CD4-positive, alpha-beta T cell treated with Interferon gamma for 1 hour (primary cell): ENCODE results near the gene HSBP1L1.

Experiments
- DNase-seq: peaks from one replicate; pipeline ENCODE4 v3.0.0-alpha.2; 2020

The HSBP1L1 gene

GRCh38 chr18:79930020-79930642 is 34.3 kb upstream of the HSBP1L1 start:
- no peak for DNase-seq

GRCh38 chr18:79931475-79931874 is 33.0 kb upstream of the HSBP1L1 start:
- DNase-seq: no peak

- DNase-seq: no peak
Measured at GRCh38 chr18:79932907-79933306, 31.5 kb upstream of the HSBP1L1 start.

- no peak for DNase-seq
Measured at GRCh38 chr18:79933765-79934164, 30.7 kb upstream of the HSBP1L1 start.

- DNase-seq: no peak
Measured at GRCh38 chr18:79934311-79935097, 29.9 kb upstream of the HSBP1L1 start.

GRCh38 chr18:79935098-79935480 is 29.4 kb upstream of the HSBP1L1 start:
- no peak for DNase-seq

- DNase-seq: no peak
Measured at GRCh38 chr18:79935499-79935898, 28.9 kb upstream of the HSBP1L1 start.

- no peak for DNase-seq
Measured at GRCh38 chr18:79935925-79936324, 28.5 kb upstream of the HSBP1L1 start.

- DNase-seq: no peak
Measured at GRCh38 chr18:79936641-79937040, 27.8 kb upstream of the HSBP1L1 start.

- no peak for DNase-seq
Measured at GRCh38 chr18:79937103-79937860, 27.2 kb upstream of the HSBP1L1 start.

- DNase-seq: no peak
Measured at GRCh38 chr18:79938196-79938595, 26.2 kb upstream of the HSBP1L1 start.

- no peak for DNase-seq
Measured at GRCh38 chr18:79939096-79939495, 25.3 kb upstream of the HSBP1L1 start.

- DNase-seq: no peak
Measured at GRCh38 chr18:79940126-79940813, 24.2 kb upstream of the HSBP1L1 start.

- DNase-seq: no peak
Measured at GRCh38 chr18:79940814-79941472, 23.5 kb upstream of the HSBP1L1 start.

- no peak for DNase-seq
Measured at GRCh38 chr18:79941473-79942119, 22.8 kb upstream of the HSBP1L1 start.

GRCh38 chr18:79942211-79942610 is 22.2 kb upstream of the HSBP1L1 start:
- DNase-seq: no peak

- DNase-seq: no peak
Measured at GRCh38 chr18:79942786-79943607, 21.4 kb upstream of the HSBP1L1 start.

- no peak for DNase-seq
Measured at GRCh38 chr18:79943608-79944125, 20.8 kb upstream of the HSBP1L1 start.

- DNase-seq: no peak
Measured at GRCh38 chr18:79944126-79944731, 20.2 kb upstream of the HSBP1L1 start.

GRCh38 chr18:79944746-79945117 is 19.7 kb upstream of the HSBP1L1 start:
- no peak for DNase-seq
